ENCODE measurements around the gene TEDC1.

The TEDC1 gene

GRCh38 chr14:105526776-105527380 is 35.8 kb downstream of the TEDC1 start:
- ChIA-PET CTCF (no interaction called here), POLR2A (no interaction called here)
- no peak for DNase-seq (ENCODE audit: low read depth, low spot score)
- TF ChIP-seq CTCF (IDR thresholded peaks at IDR 0.05; ENCODE audit: insufficient read depth, low read length, missing control alignments), result no peak
- peak overlapping the region; percentile 63 for H3K4me3 ChIP-seq (ENCODE audit: low read depth, low read length)

GRCh38 chr14:105527381-105527825 is 36.4 kb downstream of the TEDC1 start:
- POLR2A ChIA-PET, result no interaction called here
- no peak for TF ChIP-seq CTCF (IDR thresholded peaks at IDR 0.05; ENCODE audit: insufficient read depth, low read length, missing control alignments)
- no peak for DNase-seq (ENCODE audit: low read depth, low spot score)
- H3K4me3 ChIP-seq (ENCODE audit: low read depth, low read length), result peak overlapping the region; percentile 63
- CTCF ChIA-PET, result no interaction called here

- H3K4me3 ChIP-seq (ENCODE audit: low read depth, low read length), result peak overlapping the region; percentile 63
- ChIA-PET POLR2A (interaction anchor here (1.0 kb wide), 1 partner anchor 36 kb away, joined by 3 read pairs; no protein-coding TSS in a partner anchor), CTCF (interaction anchor here (0.8 to 1.6 kb wide), 16 partner anchors 10 to 325 kb away, joined by 3 to 16 read pairs (median 4); partner anchors contain the start of gene CRIP1)
- TF ChIP-seq CTCF (IDR thresholded peaks at IDR 0.05; ENCODE audit: insufficient read depth, low read length, missing control alignments), result peak; percentile 95
- no peak for DNase-seq (ENCODE audit: low read depth, low spot score)
Measured at GRCh38 chr14:105527826-105528585, 37.0 kb downstream of the TEDC1 start.

- no peak for DNase-seq (ENCODE audit: low read depth, low spot score)
- POLR2A ChIA-PET, result interaction anchor here (1.0 kb wide), 1 partner anchor 36 kb away, joined by 3 read pairs; no protein-coding TSS in a partner anchor
Measured at GRCh38 chr14:105528586-105529318, 37.7 kb downstream of the TEDC1 start.

GRCh38 chr14:105529319-105529568 is 38.2 kb downstream of the TEDC1 start:
- CTCF ChIA-PET, result interaction anchor here (0.8 to 1.6 kb wide), 7 partner anchors 13 to 158 kb away, joined by 3 to 16 read pairs (median 9); no protein-coding TSS in a partner anchor
- no peak for DNase-seq (ENCODE audit: low read depth, low spot score)
- TF ChIP-seq CTCF (IDR thresholded peaks at IDR 0.05; ENCODE audit: insufficient read depth, low read length, missing control alignments), result no peak
- no peak overlapping the region for H3K4me3 ChIP-seq (ENCODE audit: low read depth, low read length)
- POLR2A ChIA-PET, result no interaction called here

More at GRCh38 chr14:105528586-105529318, 37.7 kb downstream of the TEDC1 start:
- no peak for TF ChIP-seq CTCF (IDR thresholded peaks at IDR 0.05; ENCODE audit: insufficient read depth, low read length, missing control alignments)
- CTCF ChIA-PET, result interaction anchor here (0.8 to 1.6 kb wide), 17 partner anchors 9 to 325 kb away, joined by 3 to 16 read pairs (median 4); partner anchors contain the start of gene CRIP1
- peak overlapping the region; percentile 41 for H3K4me3 ChIP-seq (ENCODE audit: low read depth, low read length)
